CD14-positive monocyte (primary cell): Measurements from ENCODE around the gene XNDC1N. TPM values are rescaled to one million over a fixed set of nuclear protein-coding genes. Genes with fewer than 3 reads are reported as not detected.

Experiments used
- DNase-seq, 3 donors: peaks; one replicate each; pipeline ENCODE4 v3.0.0-alpha.2; 2011 to 2022
- H2AFZ ChIP-seq: 2 replicates; pipeline ENCODE4 v1.6.0; 2012; ENCODE audit warnings: mild to moderate bottlenecking, low read depth, low read length, inconsistent platforms; ENCODE audit not compliant: insufficient read depth, poor library complexity, severe bottlenecking
- H3K27ac ChIP-seq, 2 donors: 1 replicate in 1 of 2; 2 replicates in 1 of 2; pipeline ENCODE4 v1.5.1; 2012 to 2013; ENCODE audit warnings: low read length in 2 of 2, control low read depth in 1 of 2, inconsistent platforms in 1 of 2, low read depth in 1 of 2, mild to moderate bottlenecking in 1 of 2
- H3K27me3 ChIP-seq, 2 donors: one replicate each; pipeline versions ENCODE4 v1.6.0 to v1.6.1; 2011 to 2013; ENCODE audit warnings: low read length in 2 of 2; ENCODE audit not compliant: control insufficient read depth in 2 of 2, insufficient read depth in 2 of 2
- H3K36me3 ChIP-seq, 2 donors: replicated peaks in 1 of 2; 1 replicate in 1 of 2; 2 replicates in 1 of 2; pipeline versions ENCODE4 v1.5.1 to v1.6.1; 2012 to 2013; ENCODE audit warnings: low read length in 2 of 2, control low read depth in 1 of 2, inconsistent platforms in 1 of 2, mild to moderate bottlenecking in 1 of 2; ENCODE audit not compliant: insufficient read depth in 2 of 2, control insufficient read depth in 1 of 2
- H3K4me1 ChIP-seq, 2 donors: 1 replicate in 1 of 2; 2 replicates in 1 of 2; pipeline versions ENCODE4 v1.5.1 to v1.6.1; 2012 to 2013; ENCODE audit warnings: low read length in 2 of 2, control low read depth in 1 of 2, inconsistent platforms in 1 of 2, mild to moderate bottlenecking in 1 of 2, moderate library complexity in 1 of 2; ENCODE audit not compliant: insufficient read depth in 2 of 2, control insufficient read depth in 1 of 2
- H3K4me2 ChIP-seq: replicated peaks from 2 replicates; pipeline ENCODE3; 2012; ENCODE audit warnings: low read length, moderate library complexity, mild to moderate bottlenecking; ENCODE audit not compliant: poor library complexity, severe bottlenecking; ENCODE audit errors: extremely low read depth
- H3K4me3 ChIP-seq, 3 experiments: fragments of 200-600 bp in 1 of 3; sonication (generic) in 1 of 3; replicated peaks in 1 of 3; 1 replicate in 2 of 3; 2 replicates in 1 of 3; pipeline ENCODE4 v1.5.1; 2011 to 2013; ENCODE audit warnings: low read length in 3 of 3, mild to moderate bottlenecking in 3 of 3, control low read depth in 2 of 3, low read depth in 2 of 3, inconsistent platforms in 1 of 3, moderate library complexity in 1 of 3
- H3K79me2 ChIP-seq: 2 replicates; pipeline ENCODE4 v1.6.0; 2012; ENCODE audit warnings: mild to moderate bottlenecking, control low read depth, inconsistent platforms, low read length, moderate library complexity; ENCODE audit not compliant: insufficient read depth
- H3K9ac ChIP-seq: 2 replicates; pipeline ENCODE4 v1.6.0; 2017; ENCODE audit warnings: low read length, mild to moderate bottlenecking; ENCODE audit not compliant: insufficient read depth, poor library complexity, severe bottlenecking
- H3K9me3 ChIP-seq, 2 donors: replicated peaks in 1 of 2; 1 replicate in 1 of 2; 2 replicates in 1 of 2; pipeline versions ENCODE4 v1.5.1 to v1.6.1; 2012 to 2013; ENCODE audit warnings: low read length in 2 of 2, control low read depth in 1 of 2; ENCODE audit not compliant: control insufficient read depth in 1 of 2, insufficient read depth in 1 of 2
- H4K20me1 ChIP-seq: 2 replicates; pipeline ENCODE4 v1.6.0; 2012; ENCODE audit warnings: mild to moderate bottlenecking, low read length, control low read depth, moderate library complexity; ENCODE audit not compliant: insufficient read depth
- H3K27ac Mint-ChIP-seq, 7 donors: one replicate each; pipeline ENCODE4 v1.8.0; 2020; ENCODE audit warnings: mild to moderate bottlenecking in 7 of 7, mixed read lengths in 7 of 7, moderate library complexity in 6 of 7, inconsistent platforms in 2 of 7
- H3K27me3 Mint-ChIP-seq, 3 donors: one replicate each; pipeline ENCODE4 v1.8.0; 2021 to 2022; ENCODE audit warnings: low read depth in 3 of 3, mild to moderate bottlenecking in 3 of 3, mixed read lengths in 3 of 3, moderate library complexity in 3 of 3, inconsistent platforms in 1 of 3
- H3K36me3 Mint-ChIP-seq, 2 donors: one replicate each; pipeline ENCODE4 v1.8.0; 2020; ENCODE audit warnings: mixed read lengths in 2 of 2, inconsistent platforms in 1 of 2, mild to moderate bottlenecking in 1 of 2
- H3K4me1 Mint-ChIP-seq: one replicate; pipeline ENCODE4 v1.8.0; 2020; ENCODE audit warnings: mild to moderate bottlenecking, mixed read lengths
- H3K4me3 Mint-ChIP-seq, 2 donors: one replicate each; pipeline ENCODE4 v1.8.0; 2020; ENCODE audit warnings: mild to moderate bottlenecking in 2 of 2, mixed read lengths in 2 of 2, moderate library complexity in 1 of 2
- H3K9me3 Mint-ChIP-seq, 7 donors: one replicate each; pipeline ENCODE4 v1.8.0; 2020 to 2022; ENCODE audit warnings: mixed read lengths in 7 of 7, mild to moderate bottlenecking in 6 of 7, moderate library complexity in 6 of 7, inconsistent platforms in 2 of 7
- WGBS: methylation state at CpG from one replicate; pipeline ENCODE4 v1.1.5; 2013; ENCODE audit warnings: missing lambda C conversion rate; ENCODE audit not compliant: insufficient coverage; 5-methylcytosine and 5-hydroxymethylcytosine counted together
- intact Hi-C, 2 donors: fragments of 100-400 bp; cut with micrococcal nuclease; formaldehyde crosslinking; loops; one replicate each; pipeline versions ENCODE4 v1.15.0 to v1.15.1; 2023
- polyA plus RNA-seq, 3 donors: library from polyadenylated mRNA; depleted of rRNA in 1 of 3; unstranded in 2 of 3; stranded (reverse) in 1 of 3; fragments of 300-500 nt in 2 of 3; fragments of >200 nt in 1 of 3; fragmentation: Illumina TruSeq in 2 of 3; gene quantifications; 1 replicate in 2 of 3; 2 replicates in 1 of 3; pipeline ENCODE4 v1.2.3, GENCODE V29; 2012 to 2021
- TF ChIP-seq, protein P1 (sequence below): fragments of 200-600 bp; IDR thresholded peaks from one replicate; pipeline ENCODE4 v1.8.0; 2022; ENCODE audit warnings: antibody characterized with exemption, mild to moderate bottlenecking

XNDC1N gene
- polyA plus RNA-seq, 3 donors, result 0.80 to 2.1 (median 0.99) TPM

- Histone ChIP-seq H4K20me1 (peaks cover 4% of the 10 kb centered on the region), H3K9ac (no peak overlapping the region), H3K36me3 (peaks cover 11 to 50% of the 10 kb centered on the region in 2 donors), H3K4me1 (peaks cover 7 to 11% of the 10 kb centered on the region in 2 donors), H3K4me2 (peak overlapping the region; percentile 5), H3K27ac (peak overlapping the region; percentile 49 to 52), H3K4me3 (no peak overlapping the region), H3K9me3 (no peaks in the 10 kb centered on the region), H3K79me2 (peaks cover 4% of the 10 kb centered on the region), H3K27me3 (no peaks in the 10 kb centered on the region), H2AFZ (no peak overlapping the region)
- WGBS, result 48% methylated on average over 5 of the region's 7 CpGs
- TF ChIP-seq, protein P1, sequence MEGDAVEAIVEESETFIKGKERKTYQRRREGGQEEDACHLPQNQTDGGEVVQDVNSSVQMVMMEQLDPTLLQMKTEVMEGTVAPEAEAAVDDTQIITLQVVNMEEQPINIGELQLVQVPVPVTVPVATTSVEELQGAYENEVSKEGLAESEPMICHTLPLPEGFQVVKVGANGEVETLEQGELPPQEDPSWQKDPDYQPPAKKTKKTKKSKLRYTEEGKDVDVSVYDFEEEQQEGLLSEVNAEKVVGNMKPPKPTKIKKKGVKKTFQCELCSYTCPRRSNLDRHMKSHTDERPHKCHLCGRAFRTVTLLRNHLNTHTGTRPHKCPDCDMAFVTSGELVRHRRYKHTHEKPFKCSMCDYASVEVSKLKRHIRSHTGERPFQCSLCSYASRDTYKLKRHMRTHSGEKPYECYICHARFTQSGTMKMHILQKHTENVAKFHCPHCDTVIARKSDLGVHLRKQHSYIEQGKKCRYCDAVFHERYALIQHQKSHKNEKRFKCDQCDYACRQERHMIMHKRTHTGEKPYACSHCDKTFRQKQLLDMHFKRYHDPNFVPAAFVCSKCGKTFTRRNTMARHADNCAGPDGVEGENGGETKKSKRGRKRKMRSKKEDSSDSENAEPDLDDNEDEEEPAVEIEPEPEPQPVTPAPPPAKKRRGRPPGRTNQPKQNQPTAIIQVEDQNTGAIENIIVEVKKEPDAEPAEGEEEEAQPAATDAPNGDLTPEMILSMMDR, result peak; percentile 75
- no peaks in the 10 kb centered on the region for H3K9me3 Mint-ChIP-seq
- H3K27me3 Mint-ChIP-seq, result peaks cover 0 to 3% (median 0%) of the 10 kb centered on the region in 3 donors
- no peak overlapping the region for H3K4me3 Mint-ChIP-seq
- H3K27ac Mint-ChIP-seq, result peak overlapping the region; percentile 70 to 93 (median 81)
- intact Hi-C loops, result loop anchor here (5.0 kb wide), 3 partner anchors 34 to 114 kb away; no protein-coding TSS in a partner anchor
- DNase-seq, result peak; percentile 62 to 75 (median 68)
- H3K4me1 Mint-ChIP-seq, result peaks cover 8% of the 10 kb centered on the region
- H3K36me3 Mint-ChIP-seq, result peaks cover 39 to 44% of the 10 kb centered on the region in 2 donors
Measured at GRCh38 chr11:71977743-71978418, 49.5 kb upstream of the XNDC1N start.

DNA sequence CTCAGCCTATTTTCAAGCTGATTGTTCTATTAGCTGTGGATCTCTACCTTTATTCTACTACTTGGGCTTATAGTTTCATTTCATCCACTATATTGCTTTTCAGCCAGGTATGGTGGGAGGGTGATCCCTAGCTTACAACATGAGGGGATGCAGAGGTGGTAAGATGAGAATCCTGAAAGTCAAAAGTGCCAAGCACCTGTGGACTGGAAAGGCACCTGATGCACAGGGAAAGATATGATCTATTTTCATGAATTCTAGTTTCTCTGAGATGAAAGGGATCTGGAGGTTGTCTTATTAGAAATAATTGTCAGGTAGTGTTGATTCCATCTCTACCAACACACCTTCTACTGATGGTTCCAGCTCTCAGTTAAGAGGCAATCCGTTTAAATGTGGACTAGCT, 48.7 kb upstream of the XNDC1N start:
- H3K9me3 ChIP-seq, result no peaks in the 10 kb centered on the region
- DNase-seq, result no peak
- peaks cover 8% of the 10 kb centered on the region for H3K4me1 Mint-ChIP-seq
- peaks cover 8 to 50% of the 10 kb centered on the region in 2 donors for H3K36me3 ChIP-seq
- no peak overlapping the region for H3K4me3 ChIP-seq
- H3K4me1 ChIP-seq, result peaks cover 7 to 11% of the 10 kb centered on the region in 2 donors
- peaks cover 0 to 3% (median 0%) of the 10 kb centered on the region in 3 donors for H3K27me3 Mint-ChIP-seq
- peaks cover 4% of the 10 kb centered on the region for H4K20me1 ChIP-seq
- no peaks in the 10 kb centered on the region for H3K27me3 ChIP-seq
- no peak overlapping the region for H3K4me2 ChIP-seq
- intact Hi-C loops, result loop anchor here (5.0 kb wide), 3 partner anchors 35 to 115 kb away; no protein-coding TSS in a partner anchor
- peak overlapping the region in 1 of 7 donors; percentile 40 for H3K27ac Mint-ChIP-seq
- TF ChIP-seq, protein P1, result no peak
- no peaks in the 10 kb centered on the region for H3K9me3 Mint-ChIP-seq
- H3K79me2 ChIP-seq, result peaks cover 4% of the 10 kb centered on the region
- no peak overlapping the region for H3K27ac ChIP-seq
- no peak overlapping the region for H3K4me3 Mint-ChIP-seq
- H3K9ac ChIP-seq, result no peak overlapping the region
- H3K36me3 Mint-ChIP-seq, result peaks cover 40 to 43% of the 10 kb centered on the region in 2 donors
- WGBS, result 80% methylated on average over 1 of the region's 1 CpG
- H2AFZ ChIP-seq, result no peak overlapping the region
